Uterus (tissue), 2 donors: ENCODE measurements around the gene ANXA10.

Source experiments
- POLR2A ChIP-seq, 2 donors: fragments of 450-650 bp; IDR thresholded peaks; one replicate each; pipeline ENCODE4 v1.6.1; 2016; ENCODE audit warnings: antibody characterized with exemption in 2 of 2, mild to moderate bottlenecking in 1 of 2, moderate library complexity in 1 of 2
- TF ChIP-seq, protein P1 (sequence below), 4 experiments: fragments of 200-600 bp in 2 of 4; fragments of 450-650 bp in 2 of 4; sonication (generic) in 2 of 4; IDR thresholded peaks; one replicate each; pipeline ENCODE4 v1.5.1; 2016 to 2019; ENCODE audit warnings: antibody characterized with exemption in 4 of 4, mild to moderate bottlenecking in 2 of 4, moderate library complexity in 1 of 4

DNA sequence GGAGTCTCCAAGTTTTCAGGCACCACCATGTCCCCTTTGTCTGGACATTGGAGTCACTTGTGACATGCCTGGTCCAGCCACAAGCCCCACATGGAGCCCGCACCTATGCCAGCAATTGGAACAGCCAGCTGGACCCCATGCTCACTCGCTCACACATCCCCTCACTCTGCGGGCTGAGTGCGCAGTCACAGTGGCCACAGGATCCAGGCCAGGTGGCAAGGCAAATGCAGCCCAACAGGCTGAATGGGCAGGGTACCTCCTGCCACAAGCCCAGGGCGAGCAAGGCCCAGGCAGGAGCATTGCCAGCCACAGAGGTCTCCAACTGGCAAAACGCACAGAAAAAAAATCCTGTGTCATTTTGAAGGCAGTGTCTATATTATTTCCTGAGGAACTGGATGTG, 82.0 kb downstream of the ANXA10 start:
- TF ChIP-seq, protein P1, sequence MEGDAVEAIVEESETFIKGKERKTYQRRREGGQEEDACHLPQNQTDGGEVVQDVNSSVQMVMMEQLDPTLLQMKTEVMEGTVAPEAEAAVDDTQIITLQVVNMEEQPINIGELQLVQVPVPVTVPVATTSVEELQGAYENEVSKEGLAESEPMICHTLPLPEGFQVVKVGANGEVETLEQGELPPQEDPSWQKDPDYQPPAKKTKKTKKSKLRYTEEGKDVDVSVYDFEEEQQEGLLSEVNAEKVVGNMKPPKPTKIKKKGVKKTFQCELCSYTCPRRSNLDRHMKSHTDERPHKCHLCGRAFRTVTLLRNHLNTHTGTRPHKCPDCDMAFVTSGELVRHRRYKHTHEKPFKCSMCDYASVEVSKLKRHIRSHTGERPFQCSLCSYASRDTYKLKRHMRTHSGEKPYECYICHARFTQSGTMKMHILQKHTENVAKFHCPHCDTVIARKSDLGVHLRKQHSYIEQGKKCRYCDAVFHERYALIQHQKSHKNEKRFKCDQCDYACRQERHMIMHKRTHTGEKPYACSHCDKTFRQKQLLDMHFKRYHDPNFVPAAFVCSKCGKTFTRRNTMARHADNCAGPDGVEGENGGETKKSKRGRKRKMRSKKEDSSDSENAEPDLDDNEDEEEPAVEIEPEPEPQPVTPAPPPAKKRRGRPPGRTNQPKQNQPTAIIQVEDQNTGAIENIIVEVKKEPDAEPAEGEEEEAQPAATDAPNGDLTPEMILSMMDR (IDR thresholded peaks at IDR 0.05): no peak
- no peak for TF ChIP-seq POLR2A (IDR thresholded peaks at IDR 0.05)
